B cell (primary cell): ENCODE measurements around the gene FKRP. TPM values are rescaled to one million over a fixed set of nuclear protein-coding genes. Genes with fewer than 3 reads are reported as not detected.

Experiments
- ATAC-seq: fragments of 200-7000 bp; cut with Tn5 transposase; one replicate; pipeline ENCODE4 v1.10.0; 2021; ENCODE audit warnings: low read depth, mild to moderate bottlenecking, moderate number of reproducible peaks, moderate library complexity
- CTCF ChIA-PET: fragments of 350-600 bp; sonication (Branson Sonifier 250); formaldehyde crosslinking; loops from one replicate; lab custom pipeline; 2021; ENCODE audit warnings: antibody characterized with exemption, inconsistent platforms; lab: Charles Lee
- POLR2A ChIA-PET: fragments of 350-600 bp; sonication (Branson Sonifier 250); formaldehyde crosslinking; loops from one replicate; lab custom pipeline; 2021; ENCODE audit warnings: antibody characterized with exemption; lab: Charles Lee
- DNase-seq: peaks from one replicate; pipeline ENCODE4 v3.0.0; 2013
- H2AFZ ChIP-seq: 2 replicates; pipeline ENCODE4 v1.6.1; 2012; ENCODE audit warnings: mild to moderate bottlenecking, low read depth, low read length; ENCODE audit not compliant: insufficient read depth, poor library complexity, severe bottlenecking
- H3K27ac ChIP-seq, 2 donors: 1 replicate in 1 of 2; 2 replicates in 1 of 2; pipeline ENCODE4 v1.5.1; 2012 to 2013; ENCODE audit warnings: low read length in 2 of 2, mild to moderate bottlenecking in 2 of 2, moderate library complexity in 1 of 2
- H3K27me3 ChIP-seq, 4 experiments: fragments of 200-600 bp in 1 of 4; sonication (generic) in 1 of 4; replicated peaks in 1 of 4; 1 replicate in 2 of 4; 2 replicates in 2 of 4; pipeline versions ENCODE4 v1.6.1 to v1.7.0; 2013 to 2016; ENCODE audit warnings: low read length in 3 of 4, mild to moderate bottlenecking in 2 of 4, mixed read lengths in 1 of 4, moderate library complexity in 1 of 4; ENCODE audit not compliant: insufficient read depth in 4 of 4, control insufficient read depth in 3 of 4; ENCODE audit errors: control extremely low read depth in 1 of 4
- H3K36me3 ChIP-seq, 2 experiments: replicated peaks in 1 of 2; 1 replicate in 1 of 2; 2 replicates in 1 of 2; pipeline versions ENCODE4 v1.6.1 to v1.7.1; 2013; ENCODE audit warnings: low read length in 1 of 2; ENCODE audit not compliant: insufficient read depth in 2 of 2, control insufficient read depth in 1 of 2; ENCODE audit errors: control extremely low read depth in 1 of 2, extremely low read depth in 1 of 2
- H3K4me1 ChIP-seq, 2 donors: fragments of 200-600 bp in 1 of 2; sonication (generic) in 1 of 2; 1 replicate in 1 of 2; 2 replicates in 1 of 2; pipeline versions ENCODE4 v1.5.1 to v1.6.1; 2013 to 2017; ENCODE audit warnings: low read length in 2 of 2; ENCODE audit not compliant: control insufficient read depth in 2 of 2, insufficient read depth in 2 of 2
- H3K4me2 ChIP-seq: replicated peaks from 2 replicates; pipeline ENCODE3; 2012; ENCODE audit warnings: mild to moderate bottlenecking, low read depth, low read length; ENCODE audit not compliant: poor library complexity, severe bottlenecking
- H3K4me3 ChIP-seq, 5 experiments: fragments of 200-600 bp in 1 of 5; sonication (generic) in 1 of 5; 1 replicate in 3 of 5; 2 replicates in 2 of 5; pipeline versions ENCODE4 v1.5.1 to v1.7.0; 2011 to 2016; ENCODE audit warnings: low read length in 4 of 5, mild to moderate bottlenecking in 4 of 5, low read depth in 2 of 5, control low read depth in 1 of 5, moderate library complexity in 1 of 5; ENCODE audit not compliant: insufficient read depth in 1 of 5; ENCODE audit errors: control extremely low read depth in 1 of 5, extremely low read depth in 1 of 5
- H3K79me2 ChIP-seq: fragments of 200-600 bp; sonication (generic); one replicate; pipeline ENCODE4 v1.6.0; 2016; ENCODE audit warnings: low read length; ENCODE audit not compliant: control insufficient read depth, insufficient read depth
- H3K9ac ChIP-seq: fragments of 200-600 bp; sonication (generic); 2 replicates; pipeline ENCODE4 v1.6.1; 2017; ENCODE audit warnings: mild to moderate bottlenecking, low read length, moderate library complexity
- H3K9me3 ChIP-seq, 3 donors: one replicate each; pipeline versions ENCODE4 v1.6.1 to v1.7.1; 2013; ENCODE audit warnings: low read length in 2 of 3; ENCODE audit not compliant: control insufficient read depth in 2 of 3, insufficient read depth in 1 of 3; ENCODE audit errors: control extremely low read depth in 1 of 3
- H4K20me1 ChIP-seq: 2 replicates; pipeline ENCODE4 v1.6.0; 2012; ENCODE audit warnings: mild to moderate bottlenecking, low read length; ENCODE audit not compliant: insufficient read depth, control insufficient read depth, poor library complexity, severe bottlenecking
- H3K27ac Mint-ChIP-seq: one replicate; pipeline ENCODE4 v1.8.0; 2021; ENCODE audit warnings: mixed read lengths
- H3K27me3 Mint-ChIP-seq: one replicate; pipeline ENCODE4 v1.8.0; 2021; ENCODE audit warnings: mixed read lengths
- H3K4me1 Mint-ChIP-seq: one replicate; pipeline ENCODE4 v1.8.0; 2021; ENCODE audit warnings: mixed read lengths
- H3K4me3 Mint-ChIP-seq: one replicate; pipeline ENCODE4 v1.8.0; 2021; ENCODE audit warnings: mixed read lengths
- H3K9me3 Mint-ChIP-seq: one replicate; pipeline ENCODE4 v1.8.0; 2022; ENCODE audit warnings: mixed read lengths; ENCODE audit not compliant: insufficient read depth
- EZH2 ChIP-seq: IDR thresholded peaks from 2 replicates; pipeline ENCODE4 v1.6.1; 2012; ENCODE audit warnings: borderline replicate concordance, low read depth, mild to moderate bottlenecking, moderate library complexity, low read length; ENCODE audit not compliant: insufficient read depth, poor library complexity, severe bottlenecking
- WGBS: methylation state at CpG from one replicate; pipeline ENCODE4 v1.1.5; 2013; ENCODE audit warnings: missing lambda C conversion rate; ENCODE audit not compliant: insufficient coverage; 5-methylcytosine and 5-hydroxymethylcytosine counted together
- intact Hi-C: fragments of 100-400 bp; cut with micrococcal nuclease; formaldehyde crosslinking; loops from one replicate; pipeline ENCODE4 v1.10.0; 2022
- polyA plus RNA-seq: library from polyadenylated mRNA; depleted of rRNA; stranded (reverse); fragments of >200 nt; gene quantifications from 2 replicates; pipeline ENCODE4 v1.2.3, GENCODE V29; 2012
- total RNA-seq, 2 donors: library from RNA; stranded (reverse); fragments of 120-200 nt in 1 of 2; gene quantifications; 1 replicate in 1 of 2; 2 replicates in 1 of 2; pipeline versions ENCODE4 v1.2.3 to v1.2.4, GENCODE V29; 2013 to 2022
- TF ChIP-seq, protein P1 (sequence below): fragments of 200-600 bp; IDR thresholded peaks from one replicate; pipeline ENCODE4 v1.8.0; 2022; ENCODE audit warnings: antibody characterized with exemption, mild to moderate bottlenecking

Gene FKRP
- total and polyA plus RNA-seq, 2 donors (not counting 1 experiment from before 2014, with no cell fraction given) = 30.2 to 38.8 TPM

GRCh38 chr19:46736531-46737297, 9.1 kb upstream of the FKRP start:
- Histone ChIP-seq H2AFZ (no peak overlapping the region), H3K79me2 (peaks cover 66% of the 10 kb centered on the region), H3K27ac (no peak overlapping the region), H3K9me3 (no peaks in the 10 kb centered on the region), H3K4me1 (peaks cover 0 to 1% of the 10 kb centered on the region in 2 donors), H3K27me3 (no peaks in the 10 kb centered on the region), H4K20me1 (peaks cover 62% of the 10 kb centered on the region), H3K36me3 (peaks cover 4 to 67% of the 10 kb centered on the region in 2 experiments), H3K4me2 (no peak overlapping the region), H3K4me3 (no peak overlapping the region), H3K9ac (no peak overlapping the region)
- TF ChIP-seq EZH2 = no peak
- TF ChIP-seq, protein P1, sequence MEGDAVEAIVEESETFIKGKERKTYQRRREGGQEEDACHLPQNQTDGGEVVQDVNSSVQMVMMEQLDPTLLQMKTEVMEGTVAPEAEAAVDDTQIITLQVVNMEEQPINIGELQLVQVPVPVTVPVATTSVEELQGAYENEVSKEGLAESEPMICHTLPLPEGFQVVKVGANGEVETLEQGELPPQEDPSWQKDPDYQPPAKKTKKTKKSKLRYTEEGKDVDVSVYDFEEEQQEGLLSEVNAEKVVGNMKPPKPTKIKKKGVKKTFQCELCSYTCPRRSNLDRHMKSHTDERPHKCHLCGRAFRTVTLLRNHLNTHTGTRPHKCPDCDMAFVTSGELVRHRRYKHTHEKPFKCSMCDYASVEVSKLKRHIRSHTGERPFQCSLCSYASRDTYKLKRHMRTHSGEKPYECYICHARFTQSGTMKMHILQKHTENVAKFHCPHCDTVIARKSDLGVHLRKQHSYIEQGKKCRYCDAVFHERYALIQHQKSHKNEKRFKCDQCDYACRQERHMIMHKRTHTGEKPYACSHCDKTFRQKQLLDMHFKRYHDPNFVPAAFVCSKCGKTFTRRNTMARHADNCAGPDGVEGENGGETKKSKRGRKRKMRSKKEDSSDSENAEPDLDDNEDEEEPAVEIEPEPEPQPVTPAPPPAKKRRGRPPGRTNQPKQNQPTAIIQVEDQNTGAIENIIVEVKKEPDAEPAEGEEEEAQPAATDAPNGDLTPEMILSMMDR = no peak
- DNase-seq (no peak), ATAC-seq (no peak)
- intact Hi-C loops = no loop called here
- 94% methylated on average over 22 of the region's 22 CpGs for WGBS
- ChIA-PET POLR2A (interaction anchor here (0.5 to 0.7 kb wide), 2 partner anchors 11 to 22 kb away, joined by 3 to 9 read pairs; no protein-coding TSS in a partner anchor), CTCF (interaction anchor here (0.6 to 1.4 kb wide), 6 partner anchors 8 to 122 kb away, joined by 3 to 7 read pairs (median 4); no protein-coding TSS in a partner anchor)
- Mint-ChIP-seq H3K4me3 (no peak overlapping the region), H3K27ac (no peak overlapping the region), H3K9me3 (no peaks in the 10 kb centered on the region), H3K27me3 (no peaks in the 10 kb centered on the region), H3K4me1 (peaks cover 14% of the 10 kb centered on the region)

DNA sequence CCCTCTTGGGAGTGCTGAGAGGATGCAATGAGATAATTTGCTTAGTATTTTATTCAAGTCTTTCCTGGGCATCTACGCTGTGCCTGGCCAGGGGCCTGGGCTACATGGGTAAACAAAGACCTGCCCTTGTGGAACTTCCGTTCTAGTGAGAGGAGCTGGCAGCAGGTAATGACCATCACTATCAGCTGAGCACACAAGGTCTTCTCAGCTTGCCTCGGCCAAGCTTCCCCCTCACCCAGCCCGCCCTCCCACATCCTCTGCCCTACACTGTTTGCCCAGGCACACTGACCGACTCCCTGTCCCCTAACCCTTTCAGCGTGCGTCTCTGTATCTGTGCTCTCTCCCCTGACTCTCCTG, 8.6 kb upstream of the FKRP start:
- H3K27me3 ChIP-seq = no peaks in the 10 kb centered on the region
- intact Hi-C loops = no loop called here
- H4K20me1 ChIP-seq = peaks cover 68% of the 10 kb centered on the region

More for the DNA sequence above, 8.6 kb upstream of the FKRP start:
- H3K9me3 ChIP-seq = no peaks in the 10 kb centered on the region
- no peak overlapping the region for H3K4me3 ChIP-seq
- H3K79me2 ChIP-seq = peaks cover 72% of the 10 kb centered on the region
- CTCF ChIA-PET = interaction anchor here (1.2 to 1.4 kb wide), 5 partner anchors 9 to 123 kb away, joined by 4 to 7 read pairs (median 4); no protein-coding TSS in a partner anchor
- H2AFZ ChIP-seq = no peak overlapping the region
- DNase-seq = no peak
- H3K9ac ChIP-seq = no peak overlapping the region
- WGBS = 100% methylated on average over 7 of the region's 7 CpGs
- no peak overlapping the region for H3K4me2 ChIP-seq
- H3K9me3 Mint-ChIP-seq = no peaks in the 10 kb centered on the region
- ATAC-seq = no peak
- POLR2A ChIA-PET = interaction anchor here (0.5 to 0.7 kb wide), 2 partner anchors 10 to 22 kb away, joined by 3 to 9 read pairs; no protein-coding TSS in a partner anchor
- H3K4me3 Mint-ChIP-seq = no peak overlapping the region
- H3K27ac Mint-ChIP-seq = no peak overlapping the region
- TF ChIP-seq, protein P1 = no peak
- no peak for TF ChIP-seq EZH2
- peaks cover 4 to 66% of the 10 kb centered on the region in 2 experiments for H3K36me3 ChIP-seq
- H3K27me3 Mint-ChIP-seq = no peaks in the 10 kb centered on the region
- H3K4me1 Mint-ChIP-seq = peaks cover 16% of the 10 kb centered on the region
- H3K4me1 ChIP-seq = peaks cover 0 to 6% of the 10 kb centered on the region in 2 donors
- H3K27ac ChIP-seq = no peak overlapping the region
